ENCODE data around the gene OR6V1.
A peak's percentile ranks its signal among the peaks of the same experiment; 100 is the strongest.

OR6V1 gene, protein sequence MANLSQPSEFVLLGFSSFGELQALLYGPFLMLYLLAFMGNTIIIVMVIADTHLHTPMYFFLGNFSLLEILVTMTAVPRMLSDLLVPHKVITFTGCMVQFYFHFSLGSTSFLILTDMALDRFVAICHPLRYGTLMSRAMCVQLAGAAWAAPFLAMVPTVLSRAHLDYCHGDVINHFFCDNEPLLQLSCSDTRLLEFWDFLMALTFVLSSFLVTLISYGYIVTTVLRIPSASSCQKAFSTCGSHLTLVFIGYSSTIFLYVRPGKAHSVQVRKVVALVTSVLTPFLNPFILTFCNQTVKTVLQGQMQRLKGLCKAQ

DNA sequence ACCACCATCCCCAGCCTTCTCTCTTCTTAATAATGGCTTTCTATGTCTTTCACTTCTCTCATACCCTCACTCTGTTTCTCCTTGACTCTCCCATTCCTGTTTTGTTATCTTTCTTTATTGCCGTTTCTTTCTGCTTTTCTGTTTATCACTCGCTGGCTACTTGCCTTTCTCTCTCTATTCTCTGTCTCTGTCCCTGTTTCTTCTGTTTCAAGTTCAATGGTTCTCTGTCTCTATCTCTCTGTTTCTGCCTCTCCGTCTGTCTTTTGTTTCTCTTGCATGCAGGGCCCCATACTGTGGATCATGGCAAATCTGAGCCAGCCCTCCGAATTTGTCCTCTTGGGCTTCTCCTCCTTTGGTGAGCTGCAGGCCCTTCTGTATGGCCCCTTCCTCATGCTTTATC lies at the start of gene OR6V1:
OR6V1 (plus strand) TSS at position 301 of the 400 bp plus-strand sequence; CDS start at position 301, 0 bp downstream.
- DNase-seq = no peak

DNA sequence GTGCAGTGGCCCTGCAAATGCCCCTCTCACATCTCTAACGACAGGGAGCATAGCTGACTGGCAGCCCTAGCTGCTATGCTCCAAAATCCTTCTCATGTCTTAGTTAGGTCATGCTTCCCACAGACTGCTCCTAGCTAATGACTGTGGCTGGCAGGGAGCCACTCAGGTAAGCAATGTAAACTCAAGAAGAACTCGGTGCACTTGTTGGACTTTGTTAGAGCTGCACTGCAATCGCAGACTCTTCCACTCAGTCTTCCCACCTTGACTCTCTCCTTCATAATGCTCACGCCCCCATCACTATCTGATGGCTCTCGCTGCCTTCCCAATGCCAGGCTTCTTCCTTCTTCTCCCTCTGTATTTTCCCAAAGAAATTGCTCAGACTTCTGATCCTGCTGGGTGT lies 49.2 kb upstream of the OR6V1 start:
- DNase-seq = no peak

DNA sequence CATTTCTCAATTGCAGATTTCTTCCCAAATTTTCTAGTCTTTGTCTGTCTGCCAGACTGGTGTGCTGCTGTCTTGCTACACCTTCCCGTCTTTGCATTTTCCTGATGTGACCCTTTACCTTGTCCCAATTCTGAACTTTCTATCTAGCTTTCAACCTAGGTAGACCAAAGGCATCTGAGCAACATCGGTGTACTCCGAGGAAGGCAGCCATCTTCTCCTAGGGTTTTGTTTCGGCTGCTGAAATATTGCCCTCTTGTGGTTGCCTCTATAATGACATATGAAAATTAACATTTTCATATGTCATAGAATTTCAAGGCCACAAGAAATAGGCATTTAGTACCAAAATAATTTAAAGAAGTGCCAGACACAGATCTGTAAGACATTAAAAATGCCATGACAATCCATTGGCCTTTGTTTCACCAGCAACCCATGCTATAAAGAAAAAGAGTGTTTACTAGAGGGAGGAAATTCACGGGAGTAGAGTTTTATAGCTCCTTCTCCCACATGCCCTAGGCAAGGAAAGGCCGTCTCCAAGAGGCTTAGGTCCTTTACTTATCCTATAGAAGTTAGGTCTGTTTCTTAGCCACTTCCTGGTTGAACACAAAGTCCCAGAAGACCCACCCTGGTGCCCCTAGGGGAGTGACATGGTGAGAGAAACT lies 48.6 kb upstream of the OR6V1 start:
- no peak for DNase-seq

DNA sequence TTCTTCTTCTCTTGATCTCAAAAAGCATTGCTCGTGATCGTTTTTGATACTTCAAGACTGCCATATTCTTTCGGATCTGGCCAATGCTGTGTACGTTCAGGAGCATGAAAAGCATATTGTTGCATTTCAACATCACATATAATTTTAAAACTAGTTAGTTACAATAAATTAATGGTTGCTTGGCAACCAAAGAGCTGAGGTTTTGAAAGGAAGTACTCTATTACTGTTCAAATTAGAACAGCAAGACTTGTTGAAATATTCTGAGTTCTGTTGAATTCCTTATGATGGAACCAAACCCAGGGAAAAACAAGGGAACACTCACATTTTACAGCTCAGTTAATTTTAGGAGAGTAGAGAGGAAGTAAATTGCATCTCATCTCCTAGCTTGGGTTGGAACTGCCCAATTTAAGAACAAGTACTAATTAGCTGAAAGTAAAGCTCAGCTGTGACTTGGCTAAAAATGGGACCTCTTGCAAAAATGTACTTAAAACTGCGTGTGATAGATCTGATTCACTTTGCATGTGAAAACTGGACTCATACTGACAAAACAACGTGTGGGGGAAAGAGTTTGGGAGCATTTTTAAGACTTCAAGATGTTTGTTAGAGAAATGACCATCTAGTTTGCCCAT lies 46.4 kb upstream of the OR6V1 start:
- no peak for DNase-seq

GRCh38 chr7:143008007-143008901 lies 43.9 kb upstream of the OR6V1 start:
- DNase-seq = peak; percentile 83

DNA sequence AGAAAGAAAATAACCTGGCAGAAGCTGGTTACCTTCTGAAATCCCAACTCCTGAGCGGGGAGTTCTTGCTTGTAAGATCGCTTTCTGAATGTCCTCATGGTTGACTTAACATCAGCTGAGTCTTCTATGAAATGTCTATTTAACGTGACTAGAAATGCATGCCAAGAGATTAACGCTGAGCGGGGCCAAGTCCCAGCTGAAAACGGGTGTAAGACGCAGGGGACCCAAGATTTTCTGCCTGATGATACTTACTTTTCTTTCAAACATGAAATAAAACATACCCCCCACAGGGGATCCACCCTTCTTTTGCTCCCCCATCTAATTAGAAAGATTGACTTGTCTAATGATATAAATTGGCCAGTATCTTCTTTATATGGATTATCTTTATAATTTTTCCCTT lies 40.1 kb upstream of the OR6V1 start:
- DNase-seq = no peak

- no peak for DNase-seq
Measured at GRCh38 chr7:143012409-143012808, 39.7 kb upstream of the OR6V1 start.

- DNase-seq = no peak
Measured at GRCh38 chr7:143013473-143013872, 38.7 kb upstream of the OR6V1 start.

- no peak for DNase-seq
Measured at GRCh38 chr7:143013893-143014292, 38.2 kb upstream of the OR6V1 start.

- no peak for DNase-seq
Measured at GRCh38 chr7:143015084-143015483, 37.1 kb upstream of the OR6V1 start.

GRCh38 chr7:143015926-143016490 lies 36.1 kb upstream of the OR6V1 start:
- DNase-seq = no peak

DNA sequence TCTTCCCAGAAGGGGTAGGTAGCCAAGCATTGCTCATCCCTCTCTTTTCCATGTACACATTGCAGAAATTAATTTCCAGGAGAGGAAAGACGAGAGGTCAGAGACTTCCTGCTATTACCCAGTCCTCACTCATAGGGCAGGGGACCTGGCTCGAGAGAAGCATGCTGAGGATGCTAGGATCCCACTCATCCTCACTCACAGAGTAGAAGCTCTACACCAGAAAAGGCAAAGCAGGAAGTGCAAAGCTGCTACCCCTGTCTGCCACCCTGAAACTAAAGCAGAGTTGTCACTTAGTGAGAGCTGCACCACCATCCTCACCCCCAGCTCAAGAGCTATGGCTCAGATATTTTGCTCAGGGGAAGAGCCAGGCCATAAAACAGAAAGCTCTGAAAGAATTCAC lies 35.1 kb upstream of the OR6V1 start:
- DNase-seq = no peak

DNA sequence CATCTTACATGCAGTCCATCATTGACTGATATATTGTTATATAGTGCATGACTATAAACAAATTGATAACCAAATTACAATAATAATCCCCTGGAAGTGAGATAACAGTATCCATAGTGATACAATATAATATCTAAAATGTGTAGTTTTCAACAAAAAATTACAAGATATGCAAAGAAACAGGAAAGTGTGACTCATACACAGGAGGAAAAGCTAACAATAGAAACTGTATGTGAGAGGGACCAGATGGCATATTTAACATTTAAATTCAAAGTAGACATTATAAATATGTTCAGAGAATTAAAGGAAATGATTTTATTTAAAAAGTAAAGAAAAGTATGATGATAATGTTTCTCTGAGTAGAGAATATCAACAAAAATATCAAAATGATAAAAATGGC lies 33.2 kb upstream of the OR6V1 start:
- DNase-seq = no peak

- no peak for DNase-seq
Measured at GRCh38 chr7:143023047-143023446, 29.1 kb upstream of the OR6V1 start.

GRCh38 chr7:143025371-143025770 lies 26.8 kb upstream of the OR6V1 start:
- DNase-seq = no peak

DNA sequence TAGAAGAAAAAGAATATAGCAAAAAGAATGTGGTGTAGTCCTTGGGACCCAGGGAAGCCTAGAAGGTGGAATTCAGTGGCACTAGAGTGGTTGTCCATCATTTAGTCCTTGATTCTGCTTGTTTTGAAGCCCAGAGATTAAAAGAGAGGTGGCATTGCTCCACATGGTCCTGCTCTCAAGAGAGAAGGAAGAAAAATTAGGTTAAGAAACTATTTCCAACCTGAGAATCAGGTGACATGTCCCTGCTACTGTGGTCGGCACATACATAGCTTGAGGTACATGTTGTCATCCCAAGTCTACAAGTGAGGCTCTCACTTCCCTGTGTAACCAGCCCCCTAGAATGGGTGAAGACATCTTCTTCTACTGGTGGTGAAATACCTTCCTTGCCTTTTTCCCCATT lies 25.1 kb upstream of the OR6V1 start, which contains the start of gene OR9A2:
OR9A2 (minus strand) TSS at position 101 of the 400 bp plus-strand sequence; CDS start at position 101, 0 bp downstream.
- no peak for DNase-seq

GRCh38 chr7:143027683-143028082 lies 24.5 kb upstream of the OR6V1 start:
- no peak for DNase-seq

GRCh38 chr7:143038635-143039034 lies 13.5 kb upstream of the OR6V1 start:
- DNase-seq = no peak

- no peak for DNase-seq
Measured at GRCh38 chr7:143040209-143040715, 11.9 kb upstream of the OR6V1 start.

- DNase-seq = no peak
Measured at GRCh38 chr7:143041346-143041745, 10.8 kb upstream of the OR6V1 start.

DNA sequence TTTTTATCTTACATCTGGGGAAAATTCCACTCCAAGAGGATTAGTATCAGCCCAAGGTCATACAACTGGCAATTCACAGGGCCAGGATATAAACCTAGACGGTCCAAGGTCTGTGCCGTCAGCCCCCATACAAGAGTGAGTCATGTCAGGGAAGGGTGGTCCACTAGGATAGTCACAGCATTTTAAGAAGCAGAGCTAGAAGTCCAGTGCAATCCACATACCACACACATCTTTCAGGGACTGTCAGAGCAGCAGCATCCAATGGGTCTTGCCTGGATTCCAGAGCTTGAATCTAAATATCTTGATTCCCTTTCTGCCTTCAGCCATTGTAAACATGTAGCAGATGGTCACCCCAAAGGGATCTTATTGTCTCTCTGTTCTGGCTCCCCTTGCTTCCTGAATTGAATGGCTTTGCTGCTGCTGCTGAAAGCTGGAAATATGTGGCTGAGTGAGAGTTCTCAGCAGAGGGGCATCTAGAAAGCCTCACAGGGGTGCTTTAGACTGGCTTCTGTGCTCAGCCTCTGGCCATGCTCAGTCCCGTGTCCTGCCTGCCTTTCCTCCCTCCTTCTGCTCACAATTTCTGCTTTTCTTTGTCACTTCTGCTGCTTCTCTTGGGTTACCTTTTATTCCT lies 9.9 kb upstream of the OR6V1 start:
- no peak for DNase-seq

DNA sequence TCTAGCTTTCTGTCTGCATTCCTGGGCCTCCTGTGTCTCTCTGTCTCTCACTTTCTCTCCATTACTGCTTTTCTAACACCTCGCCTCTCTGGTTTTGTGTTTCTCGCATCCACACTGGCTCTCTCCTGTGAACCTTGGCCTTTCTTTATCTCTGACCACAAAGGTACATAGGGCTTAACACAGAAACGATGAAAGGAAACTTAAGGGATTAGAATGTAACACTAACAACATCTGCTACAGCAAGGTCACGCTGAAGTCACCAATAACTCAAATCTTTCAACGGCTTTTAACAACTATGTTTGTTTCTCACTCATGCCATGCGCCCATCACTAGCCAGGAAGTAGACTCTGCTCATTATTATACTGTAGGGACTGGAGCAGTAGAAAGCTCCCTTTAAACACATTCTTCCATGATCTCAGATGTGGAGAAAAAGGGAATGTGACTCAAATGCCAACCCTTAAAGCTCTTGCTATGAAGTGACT lies 9.3 kb upstream of the OR6V1 start:
- DNase-seq = no peak

All from stimulated activated CD4-positive, alpha-beta T cell treated with anti-CD3 and anti-CD28 coated beads, Interleukin-12 subunit alpha, Interleukin-12 subunit beta, amount 100 ng/mL, for 4 hours (primary cell).